Thyroid gland (tissue), 4 donors: Measurements from ENCODE around the gene SLC8A1. TPM values are rescaled to one million over a fixed set of nuclear protein-coding genes. Genes with fewer than 3 reads are reported as not detected.

Experiments used
- DNase-seq, 2 donors: peaks; one replicate each; pipeline ENCODE4 v3.0.0-alpha.2; 2019
- H3K27ac ChIP-seq, 3 donors: fragments of 200-600 bp; sonication (generic); 1 replicate in 2 of 3; 2 replicates in 1 of 3; pipeline ENCODE4 v1.5.1; 2016 to 2019; ENCODE audit warnings: mild to moderate bottlenecking in 1 of 3, moderate library complexity in 1 of 3
- H3K27me3 ChIP-seq: fragments of 200-600 bp; sonication (generic); one replicate; pipeline ENCODE4 v1.5.1; 2019
- H3K36me3 ChIP-seq, 2 donors: fragments of 200-600 bp; sonication (generic); one replicate each; pipeline ENCODE4 v1.5.1; 2016 to 2019
- H3K4me1 ChIP-seq, 2 donors: fragments of 200-600 bp; sonication (generic); one replicate each; pipeline ENCODE4 v1.5.1; 2017 to 2019
- H3K4me3 ChIP-seq, 3 donors: fragments of 200-600 bp; sonication (generic); replicated peaks in 1 of 3; 1 replicate in 2 of 3; 2 replicates in 1 of 3; pipeline ENCODE4 v1.5.1; 2016; ENCODE audit warnings: mild to moderate bottlenecking in 1 of 3
- H3K9me3 ChIP-seq: fragments of 200-600 bp; sonication (generic); one replicate; pipeline ENCODE4 v1.5.1; 2017
- CTCF ChIP-seq, 6 experiments: fragments of 200-600 bp in 3 of 6; fragments of 450-650 bp in 3 of 6; sonication (generic) in 3 of 6; IDR thresholded peaks; one replicate each; pipeline ENCODE4 v1.5.1; 2016 to 2019; ENCODE audit warnings: antibody characterized with exemption in 6 of 6, mild to moderate bottlenecking in 2 of 6, inconsistent platforms in 1 of 6, moderate library complexity in 1 of 6
- POLR2A ChIP-seq, 2 donors: fragments of 450-650 bp; IDR thresholded peaks; one replicate each; pipeline ENCODE4 v1.6.1; 2017; ENCODE audit warnings: antibody characterized with exemption in 2 of 2, mild to moderate bottlenecking in 2 of 2, moderate library complexity in 1 of 2
- WGBS, 2 donors: methylation state at CpG; one replicate each; pipeline ENCODE4 v1.1.5; 2017; 5-methylcytosine and 5-hydroxymethylcytosine counted together
- intact Hi-C: fragments of 100-400 bp; cut with DNase I; formaldehyde crosslinking; loops from one replicate; pipeline ENCODE4 v1.15.1; 2023
- total RNA-seq, 4 donors: library from RNA; depleted of rRNA; stranded (reverse); fragments of >200 nt; gene quantifications; one replicate each; pipeline ENCODE4 v1.2.3, GENCODE V29; 2016

Gene SLC8A1
- total RNA-seq, 4 donors from 2014 or later, result 2.0 to 5.1 (median 4.4) TPM

GRCh38 chr2:40325116-40325515 lies 126.8 kb downstream of the SLC8A1 start:
- peaks cover 4 to 5% of the 10 kb centered on the region in 2 donors for H3K4me1 ChIP-seq
- H3K27me3 ChIP-seq, result no peaks in the 10 kb centered on the region
- peak; percentile 66 to 73 for DNase-seq
- intact Hi-C loops, result no loop called here
- peak overlapping the region in 2 of 3 donors; percentile 33 to 39 for H3K27ac ChIP-seq
- H3K36me3 ChIP-seq, result no peaks in the 10 kb centered on the region
- H3K4me3 ChIP-seq, result no peak overlapping the region
- no peaks in the 10 kb centered on the region for H3K9me3 ChIP-seq
- no peak for TF ChIP-seq POLR2A (IDR thresholded peaks at IDR 0.05)

GRCh38 chr2:40324656-40325055 lies 127.2 kb downstream of the SLC8A1 start:
- Histone ChIP-seq H3K4me1 (peaks cover 4 to 5% of the 10 kb centered on the region in 2 donors), H3K36me3 (no peaks in the 10 kb centered on the region), H3K27me3 (no peaks in the 10 kb centered on the region), H3K4me3 (no peak overlapping the region), H3K9me3 (no peaks in the 10 kb centered on the region), H3K27ac (peak overlapping the region in 1 of 3 donors; percentile 39)
- no peak for DNase-seq
- intact Hi-C loops, result no loop called here
- 91 to 97% methylated on average over 1 of the region's 1 CpG for WGBS, 2 donors
- no peak for TF ChIP-seq POLR2A (IDR thresholded peaks at IDR 0.05)

GRCh38 chr2:40321822-40322221 lies 130.1 kb downstream of the SLC8A1 start:
- no peaks in the 10 kb centered on the region for H3K27me3 ChIP-seq
- WGBS, 2 donors, result 94% methylated on average over 2 of the region's 2 CpGs
- intact Hi-C loops, result no loop called here
- H3K27ac ChIP-seq, result no peak overlapping the region
- TF ChIP-seq CTCF (IDR thresholded peaks at IDR 0.05) (no peak), POLR2A (IDR thresholded peaks at IDR 0.05) (no peak)
- H3K4me3 ChIP-seq, result no peak overlapping the region
- H3K4me1 ChIP-seq, result peaks cover 4 to 5% of the 10 kb centered on the region in 2 donors
- no peak for DNase-seq
- H3K36me3 ChIP-seq, result no peaks in the 10 kb centered on the region
- H3K9me3 ChIP-seq, result no peaks in the 10 kb centered on the region

DNA sequence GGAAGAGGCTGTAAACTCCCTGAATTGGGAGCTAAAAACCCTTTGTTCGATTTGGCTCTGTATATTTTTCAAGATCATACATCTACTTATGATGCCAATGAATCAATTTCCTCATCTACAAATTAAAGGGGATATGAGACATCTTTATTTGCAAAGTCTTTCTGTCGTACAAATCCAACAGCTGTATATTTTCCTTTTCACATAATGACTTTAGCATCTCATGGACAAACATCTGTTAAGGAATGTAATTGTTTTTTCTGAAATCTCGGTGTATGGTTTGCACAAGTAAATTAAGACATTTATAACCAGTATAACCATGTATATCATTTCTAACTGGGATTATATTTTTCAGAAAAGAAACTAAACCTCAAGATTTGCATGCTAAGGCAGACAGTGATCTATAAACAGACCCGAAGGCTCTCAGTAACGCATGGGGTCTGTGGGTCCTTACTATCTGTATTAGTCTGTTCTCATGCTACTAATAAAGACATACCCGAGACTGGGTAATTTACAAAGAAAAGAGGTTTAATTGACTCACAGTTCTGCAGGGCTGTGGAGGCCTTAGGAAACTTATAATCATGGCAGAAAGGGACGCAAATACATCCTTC lies 130.8 kb downstream of the SLC8A1 start:
- no peak overlapping the region for H3K4me3 ChIP-seq
- no peak for DNase-seq
- no peaks in the 10 kb centered on the region for H3K27me3 ChIP-seq
- no peak for TF ChIP-seq POLR2A (IDR thresholded peaks at IDR 0.05)
- no peak for TF ChIP-seq CTCF (IDR thresholded peaks at IDR 0.05)
- 93% methylated on average over 7 of the region's 7 CpGs for WGBS, 2 donors
- no peaks in the 10 kb centered on the region for H3K9me3 ChIP-seq
- H3K27ac ChIP-seq, result no peak overlapping the region
- intact Hi-C loops, result no loop called here
- no peaks in the 10 kb centered on the region for H3K36me3 ChIP-seq
- H3K4me1 ChIP-seq, result peaks cover 4 to 5% of the 10 kb centered on the region in 2 donors

GRCh38 chr2:40318921-40319320 lies 133.0 kb downstream of the SLC8A1 start:
- H3K9me3 ChIP-seq, result no peaks in the 10 kb centered on the region
- H3K36me3 ChIP-seq, result no peaks in the 10 kb centered on the region
- 78 to 83% methylated on average over 3 of the region's 3 CpGs for WGBS, 2 donors
- DNase-seq, result no peak
- TF ChIP-seq POLR2A (IDR thresholded peaks at IDR 0.05) (no peak), CTCF (IDR thresholded peaks at IDR 0.05) (no peak)
- H3K4me1 ChIP-seq, result no peaks in the 10 kb centered on the region
- H3K27ac ChIP-seq, result no peak overlapping the region
- intact Hi-C loops, result no loop called here
- H3K27me3 ChIP-seq, result no peaks in the 10 kb centered on the region
- H3K4me3 ChIP-seq, result no peak overlapping the region

GRCh38 chr2:40317761-40318160 lies 134.1 kb downstream of the SLC8A1 start:
- intact Hi-C loops, result no loop called here
- H3K9me3 ChIP-seq, result no peaks in the 10 kb centered on the region
- no peak for TF ChIP-seq POLR2A (IDR thresholded peaks at IDR 0.05)
- no peak for TF ChIP-seq CTCF (IDR thresholded peaks at IDR 0.05)
- 45 to 50% methylated on average over 2 of the region's 2 CpGs for WGBS, 2 donors
- no peaks in the 10 kb centered on the region for H3K36me3 ChIP-seq
- DNase-seq, result no peak
- H3K4me1 ChIP-seq, result no peaks in the 10 kb centered on the region
- H3K27ac ChIP-seq, result no peak overlapping the region
- H3K27me3 ChIP-seq, result no peaks in the 10 kb centered on the region
- no peak overlapping the region for H3K4me3 ChIP-seq
